HuH-7.5 (cell line): ENCODE data around the gene NUP160.
A peak's percentile ranks its signal among the peaks of the same experiment; 100 is the strongest.
"Not testable (repeated sequence)": the region's sequence is repeated elsewhere in the genome, so short reads cannot be mapped to it uniquely, and the experiment has no call there.

Source experiments
- DNase-seq: peaks from one replicate; pipeline ENCODE4 v3.0.0; 2011; ENCODE audit warnings: low spot score

The NUP160 gene

DNA sequence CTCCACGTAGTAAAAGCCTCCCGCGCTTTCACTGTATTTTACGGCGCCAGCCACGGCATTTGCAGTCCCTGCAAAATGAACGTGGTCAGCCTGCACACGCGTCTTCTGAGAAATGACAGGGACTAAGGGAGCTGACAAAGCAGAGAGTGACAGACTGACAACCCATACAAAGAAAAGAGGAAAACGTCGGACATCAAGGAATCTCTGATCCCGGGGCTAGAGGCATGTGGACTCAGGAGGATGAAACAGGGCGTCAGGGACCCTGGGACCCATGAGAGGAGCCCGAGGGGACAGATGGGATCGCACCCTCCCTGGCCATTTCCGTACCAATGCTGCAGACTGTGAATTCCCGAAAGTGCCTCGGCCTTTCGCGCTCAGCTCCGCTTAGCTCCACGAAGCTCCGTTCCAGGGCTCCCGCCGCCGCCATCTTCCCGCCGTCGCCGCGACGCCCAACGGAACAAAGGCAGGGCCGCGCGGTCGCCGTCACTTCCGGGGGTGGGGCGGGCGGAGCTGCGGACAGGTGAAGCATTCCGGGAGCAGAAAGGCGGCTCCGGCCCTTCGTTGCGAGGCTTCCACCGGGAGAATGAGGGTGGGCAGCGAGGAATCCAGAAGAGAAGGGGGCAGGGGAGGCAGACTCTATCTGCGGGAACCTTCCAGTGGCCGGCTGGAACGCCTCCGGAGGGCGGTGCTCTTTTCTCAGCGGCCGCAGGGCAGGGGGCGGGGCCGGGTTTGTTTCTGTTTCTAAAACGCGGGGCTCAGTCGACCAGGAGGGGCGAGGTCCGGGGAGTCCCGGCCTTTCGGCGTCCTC, at the start of gene NUP160:
Gene NUP160 (minus strand): TSS at position 459 of the 808 bp plus-strand sequence. CDS start 32 bp downstream, at position 427.
- DNase-seq: peak; percentile 66

- no peak for DNase-seq
These were observed 48.0 kb upstream of the NUP160 start for GRCh38 chr11:47896199-47896598.

- DNase-seq: no peak
These were observed 46.9 kb upstream of the NUP160 start for GRCh38 chr11:47895035-47895434.

GRCh38 chr11:47892546-47893276, 44.6 kb upstream of the NUP160 start:
- DNase-seq: not testable (repeated sequence)

- DNase-seq: no peak
These were observed 43.7 kb upstream of the NUP160 start for GRCh38 chr11:47891886-47892285.

GRCh38 chr11:47889714-47890441, 41.7 kb upstream of the NUP160 start:
- DNase-seq: no peak

DNA sequence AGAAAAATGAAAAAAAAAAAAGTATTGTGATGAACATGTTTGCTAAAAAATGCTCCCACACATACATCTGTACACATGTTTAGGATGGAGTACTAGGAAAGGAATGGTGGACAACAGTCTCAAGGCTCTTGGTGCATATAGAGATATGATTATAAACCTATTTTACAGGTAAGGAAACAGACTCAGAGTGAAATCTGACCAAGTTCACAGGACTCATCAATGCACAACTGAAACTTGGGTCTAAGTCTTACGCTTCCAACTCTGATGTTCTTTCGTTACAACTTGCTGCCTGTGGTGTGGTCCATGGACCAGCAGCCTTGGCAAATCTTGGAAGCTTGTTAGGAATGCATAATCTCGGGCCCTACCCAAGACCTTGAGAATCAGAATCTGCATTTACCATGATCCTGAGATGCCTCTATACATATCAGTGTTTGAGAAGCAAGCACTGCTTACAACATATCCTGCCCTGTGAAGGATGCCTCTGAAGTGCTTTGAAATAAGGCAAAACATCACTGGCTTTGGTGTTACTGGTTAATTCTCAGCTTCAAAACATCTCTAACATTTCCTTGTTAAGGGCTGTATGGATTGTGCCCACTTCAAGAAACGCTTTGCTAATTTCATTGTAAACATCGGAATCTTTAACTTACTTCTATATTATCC, 39.9 kb upstream of the NUP160 start:
- DNase-seq: no peak

DNA sequence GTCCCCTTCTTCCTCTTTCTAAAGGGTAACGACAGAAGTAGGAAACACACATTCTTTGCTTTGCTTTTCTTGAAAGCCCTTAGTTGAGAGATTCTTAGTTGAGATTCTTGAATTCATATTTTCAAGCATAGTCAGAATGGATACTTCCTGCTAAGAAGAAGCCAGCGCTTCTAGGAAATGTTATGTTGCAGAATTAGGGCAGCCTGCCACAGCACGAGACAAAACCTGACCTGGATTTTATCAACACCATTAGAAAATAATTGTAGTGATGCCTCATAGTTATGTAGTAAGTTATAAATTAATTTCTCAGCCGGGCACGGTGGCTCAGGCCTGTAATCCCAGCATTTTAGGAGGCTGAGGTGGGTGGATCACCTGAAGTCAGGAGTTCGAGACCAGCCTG, 37.9 kb upstream of the NUP160 start:
- DNase-seq: no peak

- not testable (repeated sequence) for DNase-seq
These were observed 34.3 kb upstream of the NUP160 start for GRCh38 chr11:47882437-47882836.

DNA sequence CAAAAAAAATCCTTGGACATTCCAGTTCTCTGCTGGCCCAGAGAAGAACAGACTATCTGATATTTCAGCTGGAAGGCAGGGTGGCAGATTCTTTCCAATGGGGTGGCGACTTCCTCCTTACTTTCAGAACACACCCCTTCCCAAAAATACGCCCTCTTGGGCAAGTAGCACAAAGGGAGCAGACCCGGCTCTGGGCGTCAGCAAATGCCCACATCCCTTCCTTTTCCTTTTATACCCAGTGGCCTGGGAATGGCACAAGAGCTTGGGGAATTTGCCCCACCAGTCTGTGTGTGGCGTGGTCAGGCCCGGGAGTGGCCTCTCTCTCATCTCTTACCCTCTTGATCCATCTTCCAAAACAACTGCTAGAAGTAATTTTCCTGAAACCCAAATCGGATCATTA, 33.0 kb upstream of the NUP160 start:
- no peak for DNase-seq

GRCh38 chr11:47879259-47880158, 31.4 kb upstream of the NUP160 start:
- DNase-seq: no peak

GRCh38 chr11:47875858-47876257, 27.7 kb upstream of the NUP160 start:
- DNase-seq: not testable (repeated sequence)

DNA sequence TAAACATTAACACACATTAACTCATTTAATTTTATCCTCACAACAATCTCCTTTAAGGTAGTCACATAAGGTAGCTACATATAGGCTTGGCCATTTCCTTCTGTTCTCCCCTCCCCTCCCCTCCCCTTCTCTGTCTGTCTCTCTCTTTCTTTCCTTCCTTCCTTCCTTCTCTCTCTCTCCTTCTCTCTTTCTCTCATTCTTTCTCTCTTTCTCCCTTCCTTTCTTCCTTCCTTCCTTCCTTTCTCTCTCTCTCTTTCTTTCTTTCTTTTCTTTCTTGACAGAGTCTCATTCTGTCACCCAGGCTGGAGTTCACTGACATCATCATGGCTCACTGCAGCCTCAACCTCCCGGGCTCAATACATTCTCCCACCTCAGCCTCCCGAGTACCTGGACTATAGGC, 22.3 kb upstream of the NUP160 start:
- DNase-seq: no peak

- no peak for DNase-seq
These were observed 21.6 kb upstream of the NUP160 start for GRCh38 chr11:47869544-47870393.

GRCh38 chr11:47867823-47868222, 19.7 kb upstream of the NUP160 start:
- DNase-seq: no peak

DNA sequence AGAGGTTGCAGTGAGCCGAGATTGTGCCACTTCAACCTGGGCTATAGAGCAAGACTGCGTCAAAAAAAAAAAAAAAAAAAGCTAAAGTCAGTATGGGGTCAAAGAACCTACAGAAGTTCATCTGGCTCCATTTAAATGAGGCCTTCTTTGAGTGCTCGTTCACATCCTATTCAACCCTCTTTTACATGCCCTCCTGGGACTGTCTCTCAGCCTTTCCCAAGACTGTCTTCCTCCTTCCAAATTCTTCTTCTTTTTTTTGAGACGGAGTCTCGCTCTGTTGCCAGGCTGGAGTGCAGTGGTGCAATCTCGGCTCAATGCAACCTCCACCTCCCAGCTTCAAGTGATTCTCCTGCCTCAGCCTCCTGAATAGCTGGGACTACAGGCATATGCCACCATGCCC, 18.7 kb upstream of the NUP160 start:
- DNase-seq: not testable (repeated sequence)

DNA sequence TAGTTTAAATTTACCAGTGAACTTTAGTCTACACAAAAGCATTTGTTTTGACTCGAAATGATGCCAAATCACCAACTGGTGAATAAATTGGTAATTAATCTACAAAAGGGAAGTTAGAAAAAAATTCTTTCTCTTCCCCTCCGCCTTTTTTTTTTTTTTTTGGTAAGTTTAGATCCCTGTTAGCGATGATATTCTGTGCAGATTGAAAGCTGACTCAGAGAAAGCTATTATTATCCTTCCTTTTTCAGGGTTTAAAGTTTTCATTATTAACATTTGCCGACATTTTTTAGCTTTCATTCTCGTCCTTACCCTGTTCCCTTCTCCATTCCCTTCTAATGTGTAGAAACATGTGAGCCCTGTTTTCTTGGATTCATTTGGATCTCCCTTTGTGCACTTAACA, 16.8 kb upstream of the NUP160 start:
- no peak for DNase-seq

DNA sequence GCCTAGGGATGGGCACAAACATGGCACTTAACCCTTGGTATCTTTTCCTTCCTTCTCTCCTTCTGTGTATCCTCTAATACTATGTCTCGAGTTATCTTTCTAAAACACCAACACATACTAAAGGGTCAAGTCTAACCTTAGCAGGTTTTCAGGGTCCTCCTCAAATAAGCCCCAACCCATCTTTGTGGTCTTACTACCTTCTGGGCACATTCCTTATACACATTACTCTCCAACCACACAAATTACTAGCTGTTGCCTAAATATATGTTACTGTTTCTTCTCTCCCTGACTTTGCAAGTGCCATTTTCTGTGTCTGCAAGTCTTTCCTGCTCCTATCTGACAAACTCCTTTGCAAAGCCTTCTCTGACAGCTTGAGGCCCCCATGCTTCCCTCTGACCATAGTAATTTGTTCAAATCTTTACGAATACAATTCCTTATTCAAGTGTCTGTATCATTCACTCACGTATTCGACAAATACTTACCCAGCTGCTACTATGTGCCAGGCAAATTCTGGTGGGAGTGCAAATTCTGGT, 15.8 kb upstream of the NUP160 start:
- no peak for DNase-seq

DNA sequence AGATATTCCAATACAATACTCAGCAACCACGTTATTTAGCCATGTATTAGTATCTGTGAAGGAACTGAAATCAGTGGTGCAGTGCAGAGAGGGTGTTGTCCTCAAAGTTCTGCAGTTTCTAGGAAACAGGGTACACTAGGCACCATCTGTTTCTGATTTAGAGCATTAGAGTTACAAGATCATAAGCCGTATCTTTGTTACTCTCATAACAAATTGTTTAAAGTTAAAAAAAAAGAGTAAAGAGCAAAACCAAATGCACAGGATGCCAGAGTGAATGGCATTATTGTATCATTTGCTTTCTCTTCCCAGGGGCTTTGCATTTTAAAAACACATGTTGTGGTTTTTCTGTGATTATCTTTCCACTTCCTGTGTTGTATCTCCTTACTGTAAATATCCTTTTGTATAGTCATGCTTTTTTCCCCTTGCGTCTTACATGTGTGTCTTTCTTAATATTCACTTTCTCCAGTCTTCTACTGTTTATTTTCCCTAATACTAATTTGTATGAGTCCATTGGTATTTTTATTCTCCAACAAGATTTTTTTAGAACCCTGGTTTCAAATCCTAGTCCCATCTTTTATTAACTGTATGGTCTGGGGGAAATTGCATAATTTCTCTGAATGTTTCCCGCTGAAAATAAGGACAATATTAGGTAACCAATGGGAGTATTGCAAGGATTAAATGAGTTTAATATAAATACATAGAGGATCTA, 15.2 kb upstream of the NUP160 start:
- DNase-seq: no peak
